ENCODE results near the gene ANKRD52.
A peak's percentile ranks its signal among the peaks of the same experiment; 100 is the strongest.
"Not testable (repeated sequence)": the region's sequence is repeated elsewhere in the genome, so short reads cannot be mapped to it uniquely, and the experiment has no call there.

ANKRD52 gene

GRCh38 chr12:56208006-56208405 lies 50.2 kb downstream of the ANKRD52 start:
- DNase-seq (ENCODE audit: low spot score): no peak

DNA sequence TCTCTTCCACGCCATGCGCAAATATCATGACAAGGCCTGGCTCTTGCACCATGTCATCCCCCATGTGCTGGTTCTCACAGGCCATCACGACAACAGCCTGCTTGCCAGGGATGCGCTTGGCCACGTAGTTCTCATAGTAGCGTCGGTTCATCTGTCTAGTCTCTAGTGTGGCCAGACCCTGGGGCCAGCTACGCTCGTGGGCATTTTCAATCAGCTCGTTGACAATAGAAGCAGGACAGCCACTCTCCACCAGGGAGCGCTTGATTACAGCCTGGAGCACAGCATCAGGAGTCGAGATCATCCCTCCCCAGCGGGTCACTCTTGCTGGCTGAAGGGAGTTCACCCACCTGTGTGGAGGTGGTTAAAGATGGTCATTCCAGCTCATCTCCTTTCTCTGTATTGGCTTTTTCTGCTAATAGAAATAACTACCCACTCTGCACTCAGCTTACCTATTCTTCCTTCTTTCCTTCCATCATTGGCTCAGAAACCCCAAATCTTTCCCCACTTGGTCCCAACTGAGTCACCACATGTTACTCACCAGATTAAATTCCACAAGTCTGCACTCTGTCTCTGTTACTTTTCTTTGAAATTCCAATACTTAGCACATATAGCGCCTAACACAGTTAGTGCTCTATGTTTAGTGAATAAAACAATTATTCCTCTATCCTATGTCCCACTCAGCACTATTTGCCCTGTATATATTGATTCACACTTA lies 51.6 kb downstream of the ANKRD52 start:
- DNase-seq (ENCODE audit: low spot score): peak; percentile 17

GRCh38 chr12:56205445-56205844 lies 52.7 kb downstream of the ANKRD52 start:
- DNase-seq (ENCODE audit: low spot score): no peak

DNA sequence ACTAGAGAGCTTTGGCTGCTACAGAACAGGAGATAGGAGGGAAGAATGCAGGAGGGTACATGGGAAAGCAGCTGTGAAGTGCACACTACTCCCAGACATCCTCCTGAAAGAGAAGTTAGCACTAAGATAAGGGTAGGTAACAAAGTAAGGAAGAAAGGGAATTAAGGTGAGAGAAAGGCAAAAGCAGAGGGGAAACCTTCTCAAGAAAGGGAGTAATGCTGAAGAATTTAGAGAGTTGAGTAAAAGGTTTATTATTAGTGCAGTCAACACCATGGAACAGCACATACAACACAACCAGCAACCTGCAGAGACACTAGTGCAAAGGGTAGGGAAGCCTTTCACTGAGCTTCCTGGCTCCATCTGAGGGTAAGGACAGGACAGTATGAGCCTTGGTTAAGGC lies 53.9 kb downstream of the ANKRD52 start:
- no peak for DNase-seq (ENCODE audit: low spot score)

- no peak for DNase-seq (ENCODE audit: low spot score)
Measured at GRCh38 chr12:56202838-56203237, 55.3 kb downstream of the ANKRD52 start.

- DNase-seq (ENCODE audit: low spot score): no peak
Measured at GRCh38 chr12:56202366-56202765, 55.8 kb downstream of the ANKRD52 start.

GRCh38 chr12:56198836-56199235 lies 59.3 kb downstream of the ANKRD52 start:
- no peak for DNase-seq (ENCODE audit: low spot score)

- DNase-seq (ENCODE audit: low spot score): no peak
Measured at GRCh38 chr12:56197921-56198635, 60.1 kb downstream of the ANKRD52 start.

- not testable (repeated sequence) for DNase-seq (ENCODE audit: low spot score)
Measured at GRCh38 chr12:56196818-56197550, 61.2 kb downstream of the ANKRD52 start.

GRCh38 chr12:56193025-56193578 lies 65.1 kb downstream of the ANKRD52 start:
- DNase-seq (ENCODE audit: low spot score): peak; percentile 82

GRCh38 chr12:56192582-56192981 lies 65.6 kb downstream of the ANKRD52 start:
- no peak for DNase-seq (ENCODE audit: low spot score)

- no peak for DNase-seq (ENCODE audit: low spot score)
Measured at GRCh38 chr12:56190695-56191155, 67.5 kb downstream of the ANKRD52 start.

- peak; percentile 58 for DNase-seq (ENCODE audit: low spot score)
Measured at GRCh38 chr12:56189918-56190694, 68.1 kb downstream of the ANKRD52 start.

- peak; percentile 80 for DNase-seq (ENCODE audit: low spot score)
Measured at GRCh38 chr12:56189099-56189917, 68.9 kb downstream of the ANKRD52 start, which contains the start of gene SMARCC2. Gene SMARCC2, minus strand, starts transcription at chr12:56189483. Its CDS starts 22 bp downstream, at chr12:56189461.

DNA sequence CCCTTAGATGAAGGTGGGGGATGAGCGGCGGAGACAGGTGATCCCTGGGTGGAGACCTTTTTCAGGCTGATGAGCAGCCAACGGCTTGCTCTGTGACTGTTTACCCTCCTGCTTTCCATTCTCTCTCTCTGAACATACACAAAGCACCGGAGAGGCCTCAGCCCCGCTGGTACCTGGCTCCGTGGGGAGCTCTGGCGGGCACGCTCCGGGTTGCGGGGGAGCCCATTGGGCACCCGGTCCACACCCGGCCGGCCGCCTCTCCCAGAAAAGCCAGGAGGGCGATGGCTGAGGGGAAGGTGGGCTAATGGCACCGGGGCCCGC lies 69.4 kb downstream of the ANKRD52 start:
- DNase-seq (ENCODE audit: low spot score): peak; percentile 3

DNA sequence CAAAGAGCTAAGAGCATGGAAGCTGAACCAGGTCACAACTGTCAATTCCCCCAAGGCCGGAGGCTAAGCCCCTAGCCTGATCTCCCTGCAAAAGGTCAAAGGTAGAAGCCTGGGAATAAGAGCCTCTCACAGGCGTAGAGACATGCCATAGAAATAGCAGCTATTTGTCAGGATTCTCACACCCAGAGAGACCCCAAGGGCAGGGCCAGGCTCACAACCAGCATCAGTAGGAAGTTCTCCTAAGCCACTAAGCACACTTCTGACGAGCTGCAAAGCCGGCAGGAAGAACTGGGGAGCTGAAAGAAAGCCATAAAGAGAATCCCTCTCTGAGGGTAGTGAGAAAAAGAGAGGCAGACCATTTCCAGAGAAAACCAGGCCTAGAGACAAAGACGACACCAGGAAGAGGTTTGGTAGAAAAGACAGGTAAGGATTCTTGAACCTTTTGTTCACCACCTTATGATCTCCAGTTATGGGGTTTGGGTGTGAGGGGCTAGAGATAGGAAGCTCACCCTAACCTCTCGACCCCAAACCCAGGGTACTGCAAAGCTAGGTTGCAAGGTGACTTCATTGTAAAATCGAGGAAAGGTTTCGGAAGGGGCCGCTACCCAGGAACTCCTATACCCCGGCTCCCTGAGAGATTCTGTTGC lies 69.9 kb downstream of the ANKRD52 start:
- no peak for DNase-seq (ENCODE audit: low spot score)
